Karpas-422 (cell line): ENCODE data around the gene MOGAT3. TPM values are rescaled to one million over a fixed set of nuclear protein-coding genes. Genes with fewer than 3 reads are reported as not detected.

Experiments
- DNase-seq: peaks from one replicate; pipeline ENCODE4 v3.0.0-alpha.2; 2015
- H2AFZ ChIP-seq: fragments of 200-600 bp; sonication (generic); 2 replicates; pipeline ENCODE4 v1.6.1; 2014; ENCODE audit warnings: antibody characterized with exemption, low read length, mixed read lengths
- H3K27ac ChIP-seq: fragments of 200-600 bp; sonication (generic); 2 replicates; pipeline ENCODE4 v1.5.1; 2014; ENCODE audit warnings: mild to moderate bottlenecking, low read length, moderate library complexity
- H3K27me3 ChIP-seq: fragments of 200-600 bp; sonication (generic); 2 replicates; pipeline ENCODE4 v1.6.1; 2014; ENCODE audit warnings: low read length, mixed read lengths
- H3K36me3 ChIP-seq: fragments of 200-600 bp; sonication (generic); 2 replicates; pipeline ENCODE4 v1.6.1; 2014; ENCODE audit warnings: low read length, mixed read lengths; ENCODE audit not compliant: insufficient read depth
- H3K4me1 ChIP-seq: fragments of 200-600 bp; sonication (generic); 2 replicates; pipeline ENCODE4 v1.6.1; 2014; ENCODE audit warnings: mild to moderate bottlenecking, low read length, mixed read lengths
- H3K4me2 ChIP-seq: fragments of 200-600 bp; sonication (generic); 2 replicates; pipeline ENCODE4 v1.6.1; 2014; ENCODE audit warnings: low read length, low read depth, mild to moderate bottlenecking; ENCODE audit not compliant: poor library complexity, severe bottlenecking
- H3K4me3 ChIP-seq: fragments of 200-600 bp; sonication (generic); 2 replicates; pipeline ENCODE4 v1.5.1; 2014; ENCODE audit warnings: mild to moderate bottlenecking, antibody characterized with exemption, low read length, mixed read lengths
- H3K79me2 ChIP-seq: fragments of 200-600 bp; sonication (generic); 2 replicates; pipeline ENCODE4 v1.6.1; 2014; ENCODE audit warnings: mild to moderate bottlenecking, low read length, mixed read lengths
- H3K9ac ChIP-seq: fragments of 200-600 bp; sonication (generic); 2 replicates; pipeline ENCODE4 v1.6.0; 2014; ENCODE audit warnings: low read length
- H3K9me2 ChIP-seq: fragments of 200-600 bp; sonication (generic), shearing (Covaris generic); replicated peaks from 2 replicates; pipeline ENCODE4 v1.6.0; 2014; ENCODE audit warnings: mild to moderate bottlenecking, low read length, moderate library complexity; ENCODE audit not compliant: insufficient read depth
- H3K9me3 ChIP-seq: fragments of 300-700, 200-600 bp; sonication (generic); 2 replicates; pipeline ENCODE4 v1.6.1; 2014; ENCODE audit warnings: low read length, mixed read lengths
- H4K20me1 ChIP-seq: fragments of 200-600 bp; sonication (generic); 2 replicates; pipeline ENCODE4 v1.6.1; 2014; ENCODE audit warnings: mild to moderate bottlenecking, antibody characterized with exemption, low read length, low read depth; ENCODE audit not compliant: insufficient read depth
- total RNA-seq: library from RNA; depleted of rRNA; stranded (reverse); fragments of >200 nt; shearing (Covaris generic); gene quantifications from 2 replicates; pipeline ENCODE4 v1.2.3, GENCODE V29; 2014; ENCODE audit warnings: low replicate concordance

The MOGAT3 gene
- total RNA-seq, 1 experiment from 2014 or later, result not detected

GRCh38 chr7:101165075-101165957 is 35.5 kb downstream of the MOGAT3 start, which contains the start of gene VGF:
TSS of gene VGF (minus strand) at chr7:101165569. CDS start at chr7:101164843, 726 bp downstream.
- no peaks in the 10 kb centered on the region for H3K9me3 ChIP-seq
- no peak within 1 kb of the TSS for H2AFZ ChIP-seq
- 0 out of 2 replicates have a peak, but pooled peaks cover 5% of the 10 kb centered on the region for H3K79me2 ChIP-seq
- peak within 1 kb of the TSS; percentile 89 for H3K9ac ChIP-seq
- peak within 1 kb of the TSS; percentile 76 for H3K4me3 ChIP-seq
- peaks cover 30% of the 10 kb centered on the region for H4K20me1 ChIP-seq
- H3K4me2 ChIP-seq, result peak within 1 kb of the TSS; percentile 77
- H3K36me3 ChIP-seq, result no peaks in the 10 kb centered on the region
- H3K9me2 ChIP-seq, result no peaks in the 10 kb centered on the region
- DNase-seq, result peak; percentile 98
- H3K4me1 ChIP-seq, result peaks cover 42% of the 10 kb centered on the region
- H3K27ac ChIP-seq, result no peak within 1 kb of the TSS
- H3K27me3 ChIP-seq, result no peaks in the 10 kb centered on the region

- Histone ChIP-seq H3K9me2 (no peaks in the 10 kb centered on the region), H4K20me1 (peaks cover 30% of the 10 kb centered on the region), H3K4me1 (peaks cover 34% of the 10 kb centered on the region), H3K36me3 (no peaks in the 10 kb centered on the region), H3K79me2 (0 out of 2 replicates have a peak, but pooled peaks cover 5% of the 10 kb centered on the region), H3K9me3 (no peaks in the 10 kb centered on the region), H3K27ac (peak overlapping the region; percentile 68; the same call in 1 of the 2 replicates), H2AFZ (no peak overlapping the region), H3K4me3 (peak overlapping the region; percentile 76), H3K4me2 (peak overlapping the region; percentile 77), H3K27me3 (no peaks in the 10 kb centered on the region), H3K9ac (peak overlapping the region; percentile 89)
- DNase-seq, result no peak
These were observed 36.6 kb downstream of the MOGAT3 start for GRCh38 chr7:101164071-101164840.

- DNase-seq, result peak; percentile 91
- 0 out of 2 replicates have a peak, but pooled peaks cover 5% of the 10 kb centered on the region for H3K79me2 ChIP-seq
- peak overlapping the region; percentile 89 for H3K9ac ChIP-seq
- H3K9me3 ChIP-seq, result no peaks in the 10 kb centered on the region
- no peaks in the 10 kb centered on the region for H3K9me2 ChIP-seq
- no peaks in the 10 kb centered on the region for H3K36me3 ChIP-seq
- peak overlapping the region; percentile 76 for H3K4me3 ChIP-seq
- peaks cover 33% of the 10 kb centered on the region for H3K4me1 ChIP-seq
- H3K27me3 ChIP-seq, result no peaks in the 10 kb centered on the region
- H3K4me2 ChIP-seq, result peak overlapping the region; percentile 78
- H2AFZ ChIP-seq, result no peak overlapping the region
- peaks cover 30% of the 10 kb centered on the region for H4K20me1 ChIP-seq
- peak overlapping the region; percentile 89 for H3K27ac ChIP-seq
These were observed 37.4 kb downstream of the MOGAT3 start for GRCh38 chr7:101163279-101164070.

GRCh38 chr7:101162551-101163278 is 38.1 kb downstream of the MOGAT3 start:
- Histone ChIP-seq H3K9me3 (no peaks in the 10 kb centered on the region), H3K9ac (peak overlapping the region; percentile 89), H3K4me3 (peak overlapping the region; percentile 76), H3K9me2 (no peaks in the 10 kb centered on the region), H3K79me2 (0 out of 2 replicates have a peak, but pooled peaks cover 5% of the 10 kb centered on the region), H4K20me1 (peaks cover 30% of the 10 kb centered on the region), H3K27ac (peak overlapping the region; percentile 89), H3K27me3 (no peaks in the 10 kb centered on the region), H3K4me1 (peaks cover 33% of the 10 kb centered on the region), H2AFZ (peak overlapping the region; percentile 59; the same call in 1 of the 2 replicates), H3K4me2 (peak overlapping the region; percentile 78), H3K36me3 (no peaks in the 10 kb centered on the region)
- DNase-seq, result peak; percentile 94

- H3K4me3 ChIP-seq, result peak overlapping the region; percentile 76
- H2AFZ ChIP-seq, result no peak overlapping the region
- no peaks in the 10 kb centered on the region for H3K9me2 ChIP-seq
- H4K20me1 ChIP-seq, result peaks cover 22% of the 10 kb centered on the region
- H3K27ac ChIP-seq, result peak overlapping the region; percentile 89
- no peak for DNase-seq
- H3K9ac ChIP-seq, result peak overlapping the region; percentile 89
- peaks cover 34% of the 10 kb centered on the region for H3K4me1 ChIP-seq
- peaks cover 3% of the 10 kb centered on the region; the same call in 1 of the 2 replicates for H3K36me3 ChIP-seq
- H3K9me3 ChIP-seq, result no peaks in the 10 kb centered on the region
- H3K79me2 ChIP-seq, result 0 out of 2 replicates have a peak, but pooled peaks cover 5% of the 10 kb centered on the region
- no peaks in the 10 kb centered on the region for H3K27me3 ChIP-seq
- peak overlapping the region; percentile 78 for H3K4me2 ChIP-seq
These were observed 39.0 kb downstream of the MOGAT3 start for GRCh38 chr7:101161692-101162471.

- peaks cover 18% of the 10 kb centered on the region for H4K20me1 ChIP-seq
- H3K79me2 ChIP-seq, result peaks cover 14% of the 10 kb centered on the region; the same call in 1 of the 2 replicates
- H3K9me2 ChIP-seq, result no peaks in the 10 kb centered on the region
- H2AFZ ChIP-seq, result no peak overlapping the region
- no peak overlapping the region for H3K4me2 ChIP-seq
- no peak overlapping the region for H3K27ac ChIP-seq
- H3K4me1 ChIP-seq, result peaks cover 39% of the 10 kb centered on the region
- no peak for DNase-seq
- H3K9me3 ChIP-seq, result no peaks in the 10 kb centered on the region
- H3K4me3 ChIP-seq, result no peak overlapping the region
- H3K9ac ChIP-seq, result no peak overlapping the region
- peaks cover 4% of the 10 kb centered on the region; the same call in 1 of the 2 replicates for H3K36me3 ChIP-seq
- H3K27me3 ChIP-seq, result no peaks in the 10 kb centered on the region
These were observed 39.9 kb downstream of the MOGAT3 start for GRCh38 chr7:101160910-101161309.
